ENCODE data around the gene ZMIZ1. TPM values are rescaled to one million over a fixed set of nuclear protein-coding genes. Genes with fewer than 3 reads are reported as not detected.

Gene ZMIZ1
- polyA plus RNA-seq, 3 donors = 3.3 to 64.6 (median 8.9) TPM

- H3K4me3 Mint-ChIP-seq = no peak overlapping the region
- no peak for TF ChIP-seq CTCF (IDR thresholded peaks at IDR 0.05)
- no peaks in the 10 kb centered on the region for H3K9me3 ChIP-seq (replicated peaks in 1 of 2; ENCODE audit: control insufficient read depth in 1 of 2, insufficient read depth in 1 of 2, low read length in 2 of 2)
- H3K27ac ChIP-seq (ENCODE audit: low read depth in 1 of 2, low read length in 2 of 2) = no peak overlapping the region
- intact Hi-C loops (cut with micrococcal nuclease) = no loop called here
- H3K4me1 Mint-ChIP-seq = peaks cover 48% of the 10 kb centered on the region
- peaks cover 5 to 24% of the 10 kb centered on the region in 2 donors for H3K36me3 ChIP-seq (replicated peaks in 1 of 2; ENCODE audit: control insufficient read depth in 1 of 2, insufficient read depth in 2 of 2, low read length in 2 of 2)
- 43% methylated on average over 4 of the region's 6 CpGs for WGBS (ENCODE audit: insufficient coverage)
- no peak for DNase-seq
- H3K4me1 ChIP-seq (ENCODE audit: control insufficient read depth in 1 of 2, insufficient read depth in 2 of 2, low read length in 2 of 2) = peaks cover 18 to 23% of the 10 kb centered on the region in 2 donors
- peaks cover 33 to 40% of the 10 kb centered on the region in 2 donors for H3K36me3 Mint-ChIP-seq
- no peaks in the 10 kb centered on the region for H3K9me3 Mint-ChIP-seq
- H3K9ac ChIP-seq (ENCODE audit: insufficient read depth, low read length, poor library complexity, severe bottlenecking) = no peak overlapping the region
- no peak overlapping the region for H3K27ac Mint-ChIP-seq
- no peak overlapping the region for H3K4me3 ChIP-seq (replicated peaks in 1 of 3; ENCODE audit: low read depth in 2 of 3, low read length in 3 of 3)
- peaks cover 100% of the 10 kb centered on the region for H4K20me1 ChIP-seq (ENCODE audit: insufficient read depth, low read length)
- no peak overlapping the region for H2AFZ ChIP-seq (ENCODE audit: insufficient read depth, low read depth, low read length, poor library complexity, severe bottlenecking)
- peaks cover 0 to 2% (median 0%) of the 10 kb centered on the region in 3 donors for H3K27me3 Mint-ChIP-seq (ENCODE audit: low read depth in 3 of 3)
- no peak overlapping the region for H3K4me2 ChIP-seq (replicated peaks; ENCODE audit: extremely low read depth, low read length, poor library complexity, severe bottlenecking)
- no peaks in the 10 kb centered on the region for H3K27me3 ChIP-seq (ENCODE audit: control insufficient read depth in 2 of 2, insufficient read depth in 2 of 2, low read length in 2 of 2)
- H3K79me2 ChIP-seq (ENCODE audit: insufficient read depth, low read length) = peaks cover 97% of the 10 kb centered on the region
Measured at GRCh38 chr10:79108728-79109127, 40.0 kb downstream of the ZMIZ1 start.

- no peak for TF ChIP-seq CTCF (IDR thresholded peaks at IDR 0.05)
- WGBS (ENCODE audit: insufficient coverage) = 100% methylated on average over 4 of the region's 5 CpGs
- peaks cover 98% of the 10 kb centered on the region for H3K79me2 ChIP-seq (ENCODE audit: insufficient read depth, low read length)
- Mint-ChIP-seq H3K4me3 (no peak overlapping the region), H3K36me3 (peaks cover 36 to 37% of the 10 kb centered on the region in 2 donors), H3K9me3 (no peaks in the 10 kb centered on the region), H3K27me3 (ENCODE audit: low read depth in 3 of 3) (no peaks in the 10 kb centered on the region), H3K4me1 (peaks cover 42% of the 10 kb centered on the region), H3K27ac (no peak overlapping the region)
- no peak overlapping the region for H3K27ac ChIP-seq (ENCODE audit: low read depth in 1 of 2, low read length in 2 of 2)
- H4K20me1 ChIP-seq (ENCODE audit: insufficient read depth, low read length) = peaks cover 100% of the 10 kb centered on the region
- intact Hi-C loops (cut with micrococcal nuclease) = no loop called here
- H3K9me3 ChIP-seq (replicated peaks in 1 of 2; ENCODE audit: control insufficient read depth in 1 of 2, insufficient read depth in 1 of 2, low read length in 2 of 2) = no peaks in the 10 kb centered on the region
- no peak overlapping the region for H3K4me3 ChIP-seq (replicated peaks in 1 of 3; ENCODE audit: low read depth in 2 of 3, low read length in 3 of 3)
- H3K4me2 ChIP-seq (replicated peaks; ENCODE audit: extremely low read depth, low read length, poor library complexity, severe bottlenecking) = no peak overlapping the region
- peaks cover 10 to 12% of the 10 kb centered on the region in 2 donors for H3K4me1 ChIP-seq (ENCODE audit: control insufficient read depth in 1 of 2, insufficient read depth in 2 of 2, low read length in 2 of 2)
- DNase-seq = no peak
- H3K9ac ChIP-seq (ENCODE audit: insufficient read depth, low read length, poor library complexity, severe bottlenecking) = no peak overlapping the region
- no peak overlapping the region for H2AFZ ChIP-seq (ENCODE audit: insufficient read depth, low read depth, low read length, poor library complexity, severe bottlenecking)
- H3K27me3 ChIP-seq (ENCODE audit: control insufficient read depth in 2 of 2, insufficient read depth in 2 of 2, low read length in 2 of 2) = no peaks in the 10 kb centered on the region
- peaks cover 5 to 24% of the 10 kb centered on the region in 2 donors for H3K36me3 ChIP-seq (replicated peaks in 1 of 2; ENCODE audit: control insufficient read depth in 1 of 2, insufficient read depth in 2 of 2, low read length in 2 of 2)
Measured at GRCh38 chr10:79111427-79111826, 42.7 kb downstream of the ZMIZ1 start.
